ENCODE measurements around the gene HEY2.

HEY2 gene

GRCh38 chr6:125759184-125759902, 9.9 kb downstream of the HEY2 start:
- Histone ChIP-seq H3K4me3 (ENCODE audit: severe bottlenecking) (no peak overlapping the region), H3K27ac (ENCODE audit: poor library complexity, severe bottlenecking) (no peak overlapping the region), H3K36me3 (ENCODE audit: low read depth) (no peaks in the 10 kb centered on the region), H3K4me1 (ENCODE audit: insufficient read depth, poor library complexity, severe bottlenecking) (no peaks in the 10 kb centered on the region), H3K27me3 (ENCODE audit: insufficient read depth, poor library complexity, severe bottlenecking) (peaks cover 29% of the 10 kb centered on the region), H3K9me3 (ENCODE audit: severe bottlenecking) (no peaks in the 10 kb centered on the region)
- ATAC-seq (ENCODE audit: low read depth) (no peak), DNase-seq (ENCODE audit: low spot score) (no peak)
- peak; percentile 24 for TF ChIP-seq CTCF (IDR thresholded peaks at IDR 0.05; ENCODE audit: poor library complexity, severe bottlenecking)

GRCh38 chr6:125759959-125760457, 10.6 kb downstream of the HEY2 start:
- ATAC-seq (ENCODE audit: low read depth) (no peak), DNase-seq (ENCODE audit: low spot score) (no peak)
- Histone ChIP-seq H3K9me3 (ENCODE audit: severe bottlenecking) (no peaks in the 10 kb centered on the region), H3K27me3 (ENCODE audit: insufficient read depth, poor library complexity, severe bottlenecking) (peaks cover 23% of the 10 kb centered on the region), H3K4me1 (ENCODE audit: insufficient read depth, poor library complexity, severe bottlenecking) (no peaks in the 10 kb centered on the region), H3K36me3 (ENCODE audit: low read depth) (no peaks in the 10 kb centered on the region), H3K4me3 (ENCODE audit: severe bottlenecking) (no peak overlapping the region), H3K27ac (ENCODE audit: poor library complexity, severe bottlenecking) (no peak overlapping the region)
- no peak for TF ChIP-seq CTCF (IDR thresholded peaks at IDR 0.05; ENCODE audit: poor library complexity, severe bottlenecking)

- no peak for TF ChIP-seq CTCF (IDR thresholded peaks at IDR 0.05; ENCODE audit: poor library complexity, severe bottlenecking)
- Histone ChIP-seq H3K27me3 (ENCODE audit: insufficient read depth, poor library complexity, severe bottlenecking) (peaks cover 11% of the 10 kb centered on the region), H3K36me3 (ENCODE audit: low read depth) (no peaks in the 10 kb centered on the region), H3K9me3 (ENCODE audit: severe bottlenecking) (no peaks in the 10 kb centered on the region), H3K4me3 (ENCODE audit: severe bottlenecking) (no peak overlapping the region), H3K4me1 (ENCODE audit: insufficient read depth, poor library complexity, severe bottlenecking) (no peaks in the 10 kb centered on the region), H3K27ac (ENCODE audit: poor library complexity, severe bottlenecking) (no peak overlapping the region)
- DNase-seq (ENCODE audit: low spot score) (no peak), ATAC-seq (ENCODE audit: low read depth) (no peak)
Observed at GRCh38 chr6:125764121-125764671, 14.8 kb downstream of the HEY2 start.

GRCh38 chr6:125765944-125766343, 16.5 kb downstream of the HEY2 start:
- Histone ChIP-seq H3K4me1 (ENCODE audit: insufficient read depth, poor library complexity, severe bottlenecking) (no peaks in the 10 kb centered on the region), H3K27me3 (ENCODE audit: insufficient read depth, poor library complexity, severe bottlenecking) (peaks cover 5% of the 10 kb centered on the region)
- no peak for TF ChIP-seq CTCF (IDR thresholded peaks at IDR 0.05; ENCODE audit: poor library complexity, severe bottlenecking)

GRCh38 chr6:125766641-125767040, 17.2 kb downstream of the HEY2 start:
- Histone ChIP-seq H3K4me3 (ENCODE audit: severe bottlenecking) (no peak overlapping the region), H3K27me3 (ENCODE audit: insufficient read depth, poor library complexity, severe bottlenecking) (peaks cover 5% of the 10 kb centered on the region), H3K27ac (ENCODE audit: poor library complexity, severe bottlenecking) (no peak overlapping the region), H3K36me3 (ENCODE audit: low read depth) (no peaks in the 10 kb centered on the region), H3K4me1 (ENCODE audit: insufficient read depth, poor library complexity, severe bottlenecking) (no peaks in the 10 kb centered on the region), H3K9me3 (ENCODE audit: severe bottlenecking) (no peaks in the 10 kb centered on the region)
- DNase-seq (ENCODE audit: low spot score) (no peak), ATAC-seq (ENCODE audit: low read depth) (no peak)
- no peak for TF ChIP-seq CTCF (IDR thresholded peaks at IDR 0.05; ENCODE audit: poor library complexity, severe bottlenecking)

More at GRCh38 chr6:125765944-125766343, 16.5 kb downstream of the HEY2 start:
- H3K36me3 ChIP-seq (ENCODE audit: low read depth) = no peaks in the 10 kb centered on the region
- ATAC-seq (ENCODE audit: low read depth) (no peak), DNase-seq (ENCODE audit: low spot score) (no peak)
- no peaks in the 10 kb centered on the region for H3K9me3 ChIP-seq (ENCODE audit: severe bottlenecking)
- H3K4me3 ChIP-seq (ENCODE audit: severe bottlenecking) = no peak overlapping the region
- H3K27ac ChIP-seq (ENCODE audit: poor library complexity, severe bottlenecking) = no peak overlapping the region
